HCT116 (cell line): ENCODE measurements around the gene ADCY2. TPM values are rescaled to one million over a fixed set of nuclear protein-coding genes. Genes with fewer than 3 reads are reported as not detected.

Source experiments
- ATAC-seq: fragments of 200-7000 bp; cut with Tn5 transposase; 2 replicates; pipeline ENCODE4 v1.9.1; 2020; ENCODE audit warnings: mild to moderate bottlenecking, moderate library complexity
- BruUV-seq: library from RNA; stranded (reverse); fragments of 400-500 nt; replicated peaks from 2 replicates; lab custom pipeline; 2021; lab: Mats Ljungman, UMichigan
- CTCF ChIA-PET: fragments of 300-600 bp; sonication (Branson Sonifier 250); formaldehyde crosslinking; loops from one replicate; lab custom pipeline; 2021; ENCODE audit warnings: antibody characterized with exemption; lab: Charles Lee
- POLR2A ChIA-PET: fragments of 300-600, 350-600 bp; sonication (Branson Sonifier 250); formaldehyde crosslinking; loops from one replicate; lab custom pipeline; 2021; ENCODE audit warnings: antibody characterized with exemption; lab: Charles Lee
- RAD21 ChIA-PET, 2 experiments: fragments of 300-600 bp; sonication (Branson Sonifier 250); formaldehyde crosslinking; loops; one replicate each; lab custom pipeline; 2023; ENCODE audit warnings: low total read pairs in 2 of 2; ENCODE audit not compliant: uncharacterized antibody in 2 of 2, unreplicated experiment in 2 of 2, low non-redundant PET in 1 of 2; lab: Charles Lee
- DNase-seq: peaks from one replicate; pipeline ENCODE4 v3.0.0-alpha.2; 2010; ENCODE audit warnings: low read depth, low spot score
- H2AFZ ChIP-seq: fragments of 200-600 bp; shearing (Covaris generic), sonication (generic); 2 replicates; pipeline ENCODE4 v1.6.1; 2017; ENCODE audit warnings: low read depth, mixed run types, mixed read lengths, antibody characterized with exemption, low read length; ENCODE audit not compliant: poor library complexity, severe bottlenecking
- H3K27ac ChIP-seq: 2 replicates; pipeline ENCODE4 v1.5.1; 2012; ENCODE audit warnings: low read depth, low read length
- H3K27me3 ChIP-seq: fragments of 200-600 bp; sonication (generic); 2 replicates; pipeline ENCODE4 v1.6.1; 2016; ENCODE audit warnings: mixed run types, low read length, mixed read lengths; ENCODE audit not compliant: insufficient read depth
- H3K36me3 ChIP-seq, 2 experiments: fragments of 200-500 bp in 1 of 2; fragments of 200-600 bp in 1 of 2; sonication (Bioruptor generic) in 1 of 2; sonication (generic) in 1 of 2; 2 replicates each; pipeline versions ENCODE4 v1.5.1 to v1.6.1; 2014 to 2016; ENCODE audit warnings: low read length in 2 of 2, inconsistent platforms in 1 of 2, mixed read lengths in 1 of 2, mixed run types in 1 of 2; ENCODE audit not compliant: insufficient read depth in 2 of 2, control insufficient read depth in 1 of 2
- H3K4me1 ChIP-seq, 2 experiments: fragments of 200-600 bp in 1 of 2; sonication (generic) in 1 of 2; 2 replicates each; pipeline versions ENCODE4 v1.5.1 to v1.6.1; 2012 to 2017; ENCODE audit warnings: low read length in 2 of 2, inconsistent platforms in 1 of 2, mild to moderate bottlenecking in 1 of 2, mixed read lengths in 1 of 2, mixed run types in 1 of 2, moderate library complexity in 1 of 2; ENCODE audit not compliant: insufficient read depth in 2 of 2, control insufficient read depth in 1 of 2
- H3K4me2 ChIP-seq: fragments of 200-600 bp; sonication (generic); 2 replicates; pipeline ENCODE4 v1.6.1; 2017; ENCODE audit warnings: mixed run types, low read length, mixed read lengths
- H3K4me3 ChIP-seq, 2 experiments: fragments of 200-600 bp in 1 of 2; sonication (generic) in 1 of 2; replicated peaks in 1 of 2; 2 replicates each; pipeline ENCODE4 v1.5.1; 2011 to 2016; ENCODE audit warnings: low read length in 2 of 2, control low read depth in 1 of 2, low read depth in 1 of 2, mild to moderate bottlenecking in 1 of 2, mixed read lengths in 1 of 2, mixed run types in 1 of 2
- H3K79me2 ChIP-seq: fragments of 200-600 bp; sonication (generic); 2 replicates; pipeline ENCODE4 v1.6.1; 2017; ENCODE audit warnings: mild to moderate bottlenecking, mixed run types, low read length, moderate library complexity, mixed read lengths; ENCODE audit not compliant: insufficient read depth
- H3K9ac ChIP-seq: fragments of 200-600 bp; sonication (generic); 2 replicates; pipeline ENCODE4 v1.6.1; 2016; ENCODE audit warnings: low read length, mixed read lengths
- H3K9me2 ChIP-seq: fragments of 200-600 bp; sonication (generic), shearing (Covaris generic); 2 replicates; pipeline ENCODE4 v1.6.1; 2017; ENCODE audit warnings: mixed run types, mild to moderate bottlenecking, moderate library complexity; ENCODE audit not compliant: insufficient read depth
- H3K9me3 ChIP-seq, 2 experiments: fragments of 200-500 bp in 1 of 2; fragments of 200-600 bp in 1 of 2; sonication (Bioruptor generic) in 1 of 2; sonication (generic) in 1 of 2; 2 replicates each; pipeline ENCODE4 v1.6.1; 2014 to 2017; ENCODE audit warnings: low read length in 2 of 2, mixed read lengths in 2 of 2, inconsistent platforms in 1 of 2, low read depth in 1 of 2, mild to moderate bottlenecking in 1 of 2, mixed run types in 1 of 2, moderate library complexity in 1 of 2; ENCODE audit not compliant: control insufficient read depth in 1 of 2, insufficient read depth in 1 of 2
- H4K20me1 ChIP-seq: fragments of 200-600 bp; sonication (generic), shearing (Covaris generic); 2 replicates; pipeline ENCODE4 v1.6.1; 2017; ENCODE audit warnings: mixed run types, mild to moderate bottlenecking, moderate library complexity; ENCODE audit not compliant: insufficient read depth
- CEBPB ChIP-seq: IDR thresholded peaks from 2 replicates; pipeline ENCODE4 v1.6.1; 2012; ENCODE audit warnings: low read depth
- EGR1 ChIP-seq: IDR thresholded peaks from 2 replicates; pipeline ENCODE4 v1.6.1; 2012; ENCODE audit warnings: low read depth
- JUND ChIP-seq: IDR thresholded peaks from 2 replicates; pipeline ENCODE4 v1.6.1; 2012
- POLR2AphosphoS5 ChIP-seq: IDR thresholded peaks from 2 replicates; pipeline ENCODE4 v1.6.1; 2011; ENCODE audit warnings: mild to moderate bottlenecking, low read depth, low read length, moderate library complexity
- RAD21 ChIP-seq: IDR thresholded peaks from 2 replicates; pipeline ENCODE4 v1.6.1; 2012; ENCODE audit warnings: low read depth, mild to moderate bottlenecking
- SP1 ChIP-seq: IDR thresholded peaks from 2 replicates; pipeline ENCODE4 v1.6.1; 2012; ENCODE audit warnings: low read depth
- YY1 ChIP-seq: IDR thresholded peaks from 2 replicates; pipeline ENCODE4 v1.6.1; 2011; ENCODE audit warnings: low read length, low read depth, moderate library complexity, mild to moderate bottlenecking; ENCODE audit not compliant: insufficient replicate concordance; ENCODE audit errors: extremely low read depth
- ZNF274 ChIP-seq: fragments of 200-500 bp; sonication (Bioruptor generic); IDR thresholded peaks from 2 replicates; pipeline ENCODE4 v1.6.1; 2014; ENCODE audit warnings: mild to moderate bottlenecking, low read depth, low read length, inconsistent platforms
- intact Hi-C: fragments of 100-400 bp; cut with micrococcal nuclease; formaldehyde crosslinking; loops from 2 replicates; pipeline ENCODE4 v1.10.0; 2022
- total RNA-seq: library from RNA; stranded (reverse); gene quantifications from one replicate; pipeline ENCODE4 v1.2.1, GENCODE V29; 2021; ENCODE audit not compliant: unreplicated experiment
- TF ChIP-seq, protein P1 (sequence below): IDR thresholded peaks from 2 replicates; pipeline ENCODE4 v1.6.1; 2011; ENCODE audit warnings: mild to moderate bottlenecking, low read length, moderate library complexity; ENCODE audit not compliant: insufficient replicate concordance; ENCODE audit errors: extremely low read depth
- TF ChIP-seq, protein P2 (sequence below): IDR thresholded peaks from 2 replicates; pipeline ENCODE4 v1.6.1; 2012
- TF ChIP-seq, protein P3 (sequence below): IDR thresholded peaks from 2 replicates; pipeline ENCODE4 v1.6.1; 2012; ENCODE audit warnings: low read depth

ADCY2 gene
- total RNA-seq, 1 experiment from 2014 or later = 0.15 TPM

DNA sequence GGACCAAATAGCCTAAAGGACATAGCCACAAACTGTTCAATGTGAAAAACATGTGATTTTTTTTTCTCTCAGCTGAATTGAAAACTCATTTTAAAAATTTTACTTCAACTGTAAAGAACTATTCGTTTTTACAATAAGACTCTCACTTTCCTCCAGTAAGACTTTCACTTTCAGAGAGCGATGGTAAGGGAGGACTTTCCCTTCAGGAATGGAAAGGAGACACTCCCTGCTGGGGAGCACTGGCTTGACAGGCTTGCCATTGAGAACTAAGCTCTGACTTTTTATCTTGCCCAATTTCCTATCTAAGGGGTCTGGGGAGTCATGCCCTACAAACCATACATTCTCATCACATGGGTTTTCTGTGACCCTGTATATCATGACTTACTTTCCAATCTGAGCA lies 268.3 kb downstream of the ADCY2 start (continued):
- TF ChIP-seq, protein P1, sequence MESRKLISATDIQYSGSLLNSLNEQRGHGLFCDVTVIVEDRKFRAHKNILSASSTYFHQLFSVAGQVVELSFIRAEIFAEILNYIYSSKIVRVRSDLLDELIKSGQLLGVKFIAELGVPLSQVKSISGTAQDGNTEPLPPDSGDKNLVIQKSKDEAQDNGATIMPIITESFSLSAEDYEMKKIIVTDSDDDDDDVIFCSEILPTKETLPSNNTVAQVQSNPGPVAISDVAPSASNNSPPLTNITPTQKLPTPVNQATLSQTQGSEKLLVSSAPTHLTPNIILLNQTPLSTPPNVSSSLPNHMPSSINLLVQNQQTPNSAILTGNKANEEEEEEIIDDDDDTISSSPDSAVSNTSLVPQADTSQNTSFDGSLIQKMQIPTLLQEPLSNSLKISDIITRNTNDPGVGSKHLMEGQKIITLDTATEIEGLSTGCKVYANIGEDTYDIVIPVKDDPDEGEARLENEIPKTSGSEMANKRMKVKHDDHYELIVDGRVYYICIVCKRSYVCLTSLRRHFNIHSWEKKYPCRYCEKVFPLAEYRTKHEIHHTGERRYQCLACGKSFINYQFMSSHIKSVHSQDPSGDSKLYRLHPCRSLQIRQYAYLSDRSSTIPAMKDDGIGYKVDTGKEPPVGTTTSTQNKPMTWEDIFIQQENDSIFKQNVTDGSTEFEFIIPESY = no peak
- TF ChIP-seq YY1 = no peak

DNA sequence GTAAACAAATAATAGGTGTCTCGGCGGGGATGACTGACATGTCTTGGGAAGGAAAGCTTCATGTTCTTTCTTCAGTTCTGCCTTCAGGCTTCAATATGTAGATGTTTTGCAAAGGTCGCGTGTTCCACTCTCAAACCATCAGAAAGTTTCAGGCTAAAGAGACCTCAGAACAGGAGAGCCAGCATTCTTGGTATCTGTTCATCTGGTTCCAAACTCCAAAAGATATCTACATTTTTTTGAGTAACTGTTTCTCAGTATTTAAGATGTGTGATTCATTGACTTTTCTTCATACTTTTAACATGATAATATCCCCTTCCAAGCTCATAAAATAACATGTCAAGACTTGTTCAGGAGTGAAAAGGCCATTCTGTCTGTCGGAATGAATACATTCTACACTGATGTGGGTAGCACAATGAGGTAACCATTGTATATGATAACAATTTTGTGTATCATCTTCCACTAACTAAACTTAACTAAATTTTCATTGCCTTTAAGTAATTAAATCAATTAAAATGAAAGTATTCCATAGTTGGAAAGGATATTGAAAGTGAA lies 271.4 kb downstream of the ADCY2 start:
- H3K27ac ChIP-seq = no peak overlapping the region
- no peaks in the 10 kb centered on the region for H3K4me1 ChIP-seq
- H3K4me2 ChIP-seq = no peak overlapping the region
- POLR2A ChIA-PET = no interaction called here
- CTCF ChIA-PET = no interaction called here
- RAD21 ChIA-PET = no interaction called here
- intact Hi-C loops = no loop called here
- no TSS peak for BruUV-seq
- H3K27me3 ChIP-seq = no peaks in the 10 kb centered on the region
- TF ChIP-seq, protein P2, sequence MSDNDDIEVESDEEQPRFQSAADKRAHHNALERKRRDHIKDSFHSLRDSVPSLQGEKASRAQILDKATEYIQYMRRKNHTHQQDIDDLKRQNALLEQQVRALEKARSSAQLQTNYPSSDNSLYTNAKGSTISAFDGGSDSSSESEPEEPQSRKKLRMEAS = no peak
- TF ChIP-seq SP1 (no peak), YY1 (no peak), EGR1 (no peak), JUND (no peak), RAD21 (no peak), POLR2AphosphoS5 (no peak), CEBPB (no peak), ZNF274 (no peak)
- TF ChIP-seq, protein P3, sequence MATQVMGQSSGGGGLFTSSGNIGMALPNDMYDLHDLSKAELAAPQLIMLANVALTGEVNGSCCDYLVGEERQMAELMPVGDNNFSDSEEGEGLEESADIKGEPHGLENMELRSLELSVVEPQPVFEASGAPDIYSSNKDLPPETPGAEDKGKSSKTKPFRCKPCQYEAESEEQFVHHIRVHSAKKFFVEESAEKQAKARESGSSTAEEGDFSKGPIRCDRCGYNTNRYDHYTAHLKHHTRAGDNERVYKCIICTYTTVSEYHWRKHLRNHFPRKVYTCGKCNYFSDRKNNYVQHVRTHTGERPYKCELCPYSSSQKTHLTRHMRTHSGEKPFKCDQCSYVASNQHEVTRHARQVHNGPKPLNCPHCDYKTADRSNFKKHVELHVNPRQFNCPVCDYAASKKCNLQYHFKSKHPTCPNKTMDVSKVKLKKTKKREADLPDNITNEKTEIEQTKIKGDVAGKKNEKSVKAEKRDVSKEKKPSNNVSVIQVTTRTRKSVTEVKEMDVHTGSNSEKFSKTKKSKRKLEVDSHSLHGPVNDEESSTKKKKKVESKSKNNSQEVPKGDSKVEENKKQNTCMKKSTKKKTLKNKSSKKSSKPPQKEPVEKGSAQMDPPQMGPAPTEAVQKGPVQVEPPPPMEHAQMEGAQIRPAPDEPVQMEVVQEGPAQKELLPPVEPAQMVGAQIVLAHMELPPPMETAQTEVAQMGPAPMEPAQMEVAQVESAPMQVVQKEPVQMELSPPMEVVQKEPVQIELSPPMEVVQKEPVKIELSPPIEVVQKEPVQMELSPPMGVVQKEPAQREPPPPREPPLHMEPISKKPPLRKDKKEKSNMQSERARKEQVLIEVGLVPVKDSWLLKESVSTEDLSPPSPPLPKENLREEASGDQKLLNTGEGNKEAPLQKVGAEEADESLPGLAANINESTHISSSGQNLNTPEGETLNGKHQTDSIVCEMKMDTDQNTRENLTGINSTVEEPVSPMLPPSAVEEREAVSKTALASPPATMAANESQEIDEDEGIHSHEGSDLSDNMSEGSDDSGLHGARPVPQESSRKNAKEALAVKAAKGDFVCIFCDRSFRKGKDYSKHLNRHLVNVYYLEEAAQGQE = no peak
- TF ChIP-seq, all 23 proteins: peak for 0
- no peaks in the 10 kb centered on the region for H3K79me2 ChIP-seq
- no peaks in the 10 kb centered on the region for H3K36me3 ChIP-seq
- no peak for ATAC-seq
- peaks cover 0 to 2% of the 10 kb centered on the region in 2 experiments; a peak in 2 of 4 replicates for H3K9me3 ChIP-seq
- H2AFZ ChIP-seq = no peak overlapping the region
- no peak overlapping the region for H3K4me3 ChIP-seq
- H3K9ac ChIP-seq = no peak overlapping the region
- no peaks in the 10 kb centered on the region for H4K20me1 ChIP-seq
- H3K9me2 ChIP-seq = no peaks in the 10 kb centered on the region
- DNase-seq = no peak
